Urinary bladder (tissue), 4 donors: Measurements from ENCODE around the gene CADPS2. TPM values are rescaled to one million over a fixed set of nuclear protein-coding genes. Genes with fewer than 3 reads are reported as not detected.
"Not testable (repeated sequence)": the region's sequence is repeated elsewhere in the genome, so short reads cannot be mapped to it uniquely, and the experiment has no call there.

ENCODE experiments used
- DNase-seq: peaks from one replicate; pipeline ENCODE4 v3.0.0-alpha.2; 2015; ENCODE audit errors: extremely low spot score
- H3K27ac ChIP-seq: one replicate; pipeline ENCODE4 v1.5.1; 2013; ENCODE audit warnings: low read depth, mild to moderate bottlenecking, moderate library complexity
- H3K36me3 ChIP-seq: one replicate; pipeline ENCODE4 v1.6.1; 2013; ENCODE audit warnings: mild to moderate bottlenecking, moderate library complexity; ENCODE audit not compliant: insufficient read depth
- H3K4me1 ChIP-seq: one replicate; pipeline ENCODE4 v1.6.1; 2013; ENCODE audit warnings: mild to moderate bottlenecking, moderate library complexity; ENCODE audit not compliant: insufficient read depth
- H3K4me3 ChIP-seq: one replicate; pipeline ENCODE4 v1.5.1; 2013; ENCODE audit warnings: low read depth, low read length
- WGBS: extraction: QIAGEN DNeasy Blood & Tissue Kit; methylation state at CpG from one replicate; pipeline ENCODE4 v1.1.7; 2013; 5-methylcytosine and 5-hydroxymethylcytosine counted together
- polyA plus RNA-seq: library from polyadenylated mRNA; stranded (reverse); fragments of 200-250 nt; gene quantifications from one replicate; pipeline ENCODE4 v1.2.3, GENCODE V29; 2013
- small RNA-seq: library from RNA; depleted of rRNA; stranded (forward); fragments of <200 nt; gene quantifications from one replicate; pipeline ENCODE3, GENCODE V24; 2014
- total RNA-seq: library from RNA; depleted of rRNA; stranded (reverse); fragments of >200 nt; gene quantifications from one replicate; pipeline ENCODE4 v1.2.3, GENCODE V29; 2014
- donor health status: healthy with polysubstance abuse.
- donor health status: healthy.

The CADPS2 gene
- total and polyA plus RNA-seq, 2 donors: 5.5 to 36.0 TPM

DNA sequence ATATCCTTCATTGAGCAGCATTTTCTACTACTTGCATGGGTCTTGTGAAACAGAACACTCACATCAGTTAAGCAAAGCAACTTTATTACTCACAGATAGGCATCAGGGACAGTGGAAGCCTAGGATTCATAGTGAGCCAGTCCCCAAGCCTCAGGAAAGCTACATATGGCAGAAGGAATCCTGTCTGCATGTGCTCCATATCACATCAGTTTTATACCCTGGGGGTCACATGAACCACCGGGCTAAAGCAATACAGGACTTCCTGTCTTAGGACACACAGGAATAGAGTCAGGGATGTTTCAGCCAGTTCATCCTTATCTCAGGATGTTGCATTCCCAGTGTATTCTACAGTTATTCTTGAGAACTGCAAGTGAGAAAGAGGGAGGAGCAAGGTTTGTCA lies 596.8 kb downstream of the CADPS2 start:
- 58% methylated on average over 1 of the region's 1 CpG for WGBS
- no peak overlapping the region for H3K4me3 ChIP-seq

DNA sequence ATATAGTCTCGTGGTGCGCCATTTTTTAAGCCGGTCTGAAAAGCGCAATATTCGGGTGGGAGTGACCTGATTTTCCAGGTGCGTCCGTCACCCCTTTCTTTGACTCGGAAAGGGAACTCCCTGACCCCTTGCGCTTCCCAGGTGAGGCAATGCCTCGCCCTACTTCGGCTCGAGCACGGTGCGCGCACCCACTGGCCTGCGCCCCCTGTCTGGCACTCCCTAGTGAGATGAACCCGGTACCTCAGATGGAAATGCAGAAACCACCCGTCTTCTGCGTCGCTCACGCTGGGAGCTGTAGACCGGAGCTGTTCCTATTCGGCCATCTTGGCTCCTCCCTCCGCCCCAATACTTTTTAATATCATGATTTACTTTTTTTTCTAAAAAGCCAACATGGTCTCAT lies 601.7 kb downstream of the CADPS2 start:
- not testable (repeated sequence) for H3K4me1 ChIP-seq, H3K4me3 ChIP-seq, DNase-seq, H3K27ac ChIP-seq, H3K36me3 ChIP-seq
- whole genome bisulfite sequencing: 90% methylated on average over 16 of the region's 24 CpGs

More for the DNA sequence above, 596.8 kb downstream of the CADPS2 start:
- Histone ChIP-seq H3K27ac (no peak overlapping the region), H3K36me3 (no peaks in the 10 kb centered on the region), H3K4me1 (no peaks in the 10 kb centered on the region)
- no peak for DNase-seq

DNA sequence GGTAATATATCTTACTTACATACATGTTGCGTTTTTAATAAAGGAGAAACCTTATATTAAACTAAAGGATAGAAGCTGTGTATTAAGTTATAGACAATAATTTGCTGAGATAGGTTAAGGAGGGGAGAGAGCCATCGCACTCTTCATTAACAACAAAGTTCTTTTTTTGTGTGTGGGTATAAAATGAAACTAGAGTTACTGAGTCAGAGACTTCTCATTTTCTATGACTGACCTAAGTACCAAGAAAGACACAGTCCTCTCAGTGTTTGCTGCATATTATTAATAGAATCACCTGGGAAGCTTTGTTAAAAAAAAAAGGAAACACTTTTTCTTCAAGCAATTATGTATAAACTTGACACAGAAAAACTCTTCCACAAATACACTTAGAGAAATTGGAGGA lies 613.1 kb downstream of the CADPS2 start:
- 88% methylated on average over 2 of the region's 2 CpGs for WGBS
- Histone ChIP-seq H3K27ac (no peak overlapping the region), H3K4me3 (no peak overlapping the region), H3K36me3 (no peaks in the 10 kb centered on the region), H3K4me1 (no peaks in the 10 kb centered on the region)
- DNase-seq: no peak

DNA sequence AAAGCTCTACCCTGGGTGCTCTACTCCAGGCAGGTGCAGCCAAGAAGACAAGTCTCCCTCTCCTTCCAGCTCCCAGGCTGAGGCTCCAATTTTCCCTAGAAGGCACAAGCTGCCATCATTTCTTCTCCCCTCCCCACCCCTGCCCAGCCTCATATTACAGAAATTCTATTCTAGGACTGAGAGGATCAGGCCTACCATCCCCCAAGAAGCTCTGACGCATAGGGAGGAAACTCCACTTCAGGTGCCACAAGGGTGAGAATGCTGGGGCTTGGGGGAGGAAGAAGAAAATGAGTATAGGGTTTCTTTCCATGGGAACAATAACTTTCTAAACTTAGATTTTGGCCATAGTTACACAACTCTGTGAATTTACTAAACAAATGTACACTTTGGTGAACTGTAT lies 617.0 kb downstream of the CADPS2 start:
- no peak for DNase-seq
- no peak overlapping the region for H3K27ac ChIP-seq
- H3K4me1 ChIP-seq: no peaks in the 10 kb centered on the region
- H3K4me3 ChIP-seq: no peak overlapping the region
- H3K36me3 ChIP-seq: no peaks in the 10 kb centered on the region
- 48% methylated on average over 1 of the region's 1 CpG for WGBS

Small RNA genes within 50 kb of the gene (small RNA-seq; reads per million reads assigned to genes)
- not detected for gene AC006463.1

Other genes with a start within 250 kb of the CADPS2 start
- gene RNF133, start 187.3 kb downstream of the CADPS2 start, total RNA-seq: 2.1 TPM
- gene RNF133, start 187.3 kb downstream of the CADPS2 start, polyA plus RNA-seq: 0.06 TPM
- gene RNF148, start 183.5 kb downstream of the CADPS2 start, total RNA-seq: 4.1 TPM
- not detected for gene RNF148, start 183.5 kb downstream of the CADPS2 start, polyA plus RNA-seq
- gene TAS2R16, start 109.2 kb upstream of the CADPS2 start, total RNA-seq: not detected
- gene TAS2R16, start 109.2 kb upstream of the CADPS2 start, polyA plus RNA-seq: not detected